H9 (cell line): ENCODE measurements around the gene CYP21A2. TPM values are rescaled to one million over a fixed set of nuclear protein-coding genes. Genes with fewer than 3 reads are reported as not detected.

Experiments
- DNase-seq: peaks from one replicate; pipeline ENCODE4 v3.0.0-alpha.2; 2017
- H2AFZ ChIP-seq: one replicate; pipeline ENCODE4 v1.6.1; 2013; ENCODE audit warnings: mild to moderate bottlenecking, low read length, control low read depth, moderate library complexity
- H2AK5ac ChIP-seq: 2 replicates; pipeline ENCODE4 v1.6.1; 2013; ENCODE audit warnings: low read length, control low read depth, mixed read lengths; ENCODE audit not compliant: insufficient read length
- H2BK120ac ChIP-seq: one replicate; pipeline ENCODE4 v1.6.1; 2013; ENCODE audit warnings: low read depth, mild to moderate bottlenecking, low read length, control low read depth, inconsistent platforms; ENCODE audit not compliant: poor library complexity, severe bottlenecking
- H2BK12ac ChIP-seq: 2 replicates; pipeline ENCODE4 v1.6.1; 2013; ENCODE audit warnings: low read length, control low read depth, mixed read lengths, low read depth; ENCODE audit not compliant: insufficient read length
- H2BK15ac ChIP-seq: 2 replicates; pipeline ENCODE4 v1.6.1; 2013; ENCODE audit warnings: low read depth, low read length, control low read depth
- H2BK20ac ChIP-seq: one replicate; pipeline ENCODE4 v1.6.1; 2013; ENCODE audit warnings: low read depth, mild to moderate bottlenecking, low read length, control low read depth, inconsistent platforms; ENCODE audit not compliant: poor library complexity, severe bottlenecking
- H2BK5ac ChIP-seq: 2 replicates; pipeline ENCODE4 v1.6.1; 2013; ENCODE audit warnings: low read length, control low read depth, mixed read lengths; ENCODE audit not compliant: insufficient read length
- H3K14ac ChIP-seq: 2 replicates; pipeline ENCODE4 v1.6.1; 2013; ENCODE audit warnings: low read length, control low read depth; ENCODE audit not compliant: insufficient read depth
- H3K18ac ChIP-seq: 2 replicates; pipeline ENCODE4 v1.6.1; 2013; ENCODE audit warnings: low read depth, mild to moderate bottlenecking, mixed read lengths, low read length, control low read depth; ENCODE audit not compliant: insufficient read length
- H3K23ac ChIP-seq: 2 replicates; pipeline ENCODE4 v1.6.1; 2013; ENCODE audit warnings: low read length, control low read depth, mixed read lengths, low read depth; ENCODE audit not compliant: insufficient read length
- H3K23me2 ChIP-seq: 2 replicates; pipeline ENCODE4 v1.6.1; 2013; ENCODE audit warnings: low read depth, mild to moderate bottlenecking, mixed read lengths, low read length, control low read depth; ENCODE audit not compliant: insufficient read length, poor library complexity, severe bottlenecking
- H3K27ac ChIP-seq: 2 replicates; pipeline ENCODE4 v1.5.1; 2013; ENCODE audit warnings: low read length, control low read depth, mixed read lengths, low read depth; ENCODE audit not compliant: insufficient read length
- H3K27me3 ChIP-seq: 2 replicates; pipeline ENCODE4 v1.6.1; 2013; ENCODE audit warnings: low read length, control low read depth, inconsistent platforms; ENCODE audit not compliant: insufficient read depth
- H3K4ac ChIP-seq: 2 replicates; pipeline ENCODE4 v1.6.1; 2013; ENCODE audit warnings: low read depth, mild to moderate bottlenecking, control low read depth, inconsistent platforms, low read length, moderate library complexity
- H3K4me1 ChIP-seq: 2 replicates; pipeline ENCODE4 v1.6.1; 2013; ENCODE audit warnings: low read length, control low read depth, inconsistent platforms; ENCODE audit not compliant: insufficient read depth
- H3K4me2 ChIP-seq: 2 replicates; pipeline ENCODE4 v1.6.1; 2013; ENCODE audit warnings: low read length, control low read depth, mixed read lengths; ENCODE audit not compliant: insufficient read length, insufficient read depth
- H3K56ac ChIP-seq: 2 replicates; pipeline ENCODE4 v1.6.1; 2013; ENCODE audit warnings: low read depth, mild to moderate bottlenecking, mixed read lengths, low read length, control low read depth; ENCODE audit not compliant: insufficient read length
- H3K79me1 ChIP-seq: 2 replicates; pipeline ENCODE4 v1.6.1; 2013; ENCODE audit warnings: low read depth, mild to moderate bottlenecking, moderate library complexity, low read length, control low read depth, inconsistent platforms; ENCODE audit not compliant: insufficient read depth, poor library complexity, severe bottlenecking
- H3K79me2 ChIP-seq: 2 replicates; pipeline ENCODE4 v1.6.1; 2013; ENCODE audit warnings: low read length, control low read depth, inconsistent platforms; ENCODE audit not compliant: insufficient read depth
- H3K9ac ChIP-seq: 2 replicates; pipeline ENCODE4 v1.6.1; 2013; ENCODE audit warnings: low read length, control low read depth, mixed read lengths; ENCODE audit not compliant: insufficient read length; ENCODE audit errors: extremely low read depth
- H3K9me3 ChIP-seq: one replicate; pipeline ENCODE4 v1.6.1; 2013; ENCODE audit warnings: low read depth, low read length, inconsistent platforms; ENCODE audit not compliant: control insufficient read depth
- H3T11ph ChIP-seq: one replicate; pipeline ENCODE4 v1.6.1; 2013; ENCODE audit warnings: mild to moderate bottlenecking, low read length, control low read depth, inconsistent platforms
- H4K20me1 ChIP-seq: one replicate; pipeline ENCODE4 v1.6.1; 2013; ENCODE audit not compliant: control insufficient read depth, insufficient read length, insufficient read depth
- H4K5ac ChIP-seq: 2 replicates; pipeline ENCODE4 v1.6.1; 2013; ENCODE audit warnings: low read depth, mild to moderate bottlenecking, mixed read lengths, low read length, control low read depth; ENCODE audit not compliant: insufficient read length
- H4K8ac ChIP-seq: replicated peaks from 2 replicates; pipeline ENCODE4 v1.6.1; 2013; ENCODE audit warnings: low read length, control low read depth, mixed read lengths, low read depth; ENCODE audit not compliant: insufficient read length
- H4K91ac ChIP-seq: 2 replicates; pipeline ENCODE4 v1.6.1; 2013; ENCODE audit warnings: low read depth, mild to moderate bottlenecking, moderate library complexity, mixed read lengths, low read length, control low read depth; ENCODE audit not compliant: insufficient read length
- H3K27ac Mint-ChIP-seq, 3 experiments: 2 replicates in 2 of 3; 3 replicates in 1 of 3; pipeline ENCODE4 v1.8.0; 2020 to 2021; ENCODE audit warnings: mixed read lengths in 3 of 3, mild to moderate bottlenecking in 1 of 3, moderate library complexity in 1 of 3
- H3K27me3 Mint-ChIP-seq: 2 replicates; pipeline ENCODE4 v1.8.0; 2021; ENCODE audit warnings: low read depth, mild to moderate bottlenecking, moderate library complexity, mixed read lengths
- H3K36me3 Mint-ChIP-seq, 3 experiments: 2 replicates in 2 of 3; 3 replicates in 1 of 3; pipeline ENCODE4 v1.8.0; 2020 to 2021; ENCODE audit warnings: low read depth in 3 of 3, mixed read lengths in 3 of 3; ENCODE audit not compliant: insufficient read depth in 1 of 3
- H3K4me1 Mint-ChIP-seq, 2 experiments: 2 replicates each; pipeline ENCODE4 v1.8.0; 2020; ENCODE audit warnings: mixed read lengths in 2 of 2
- H3K4me3 Mint-ChIP-seq, 2 experiments: 2 replicates in 1 of 2; 3 replicates in 1 of 2; pipeline ENCODE4 v1.8.0; 2020 to 2021; ENCODE audit warnings: mild to moderate bottlenecking in 2 of 2, mixed read lengths in 2 of 2, moderate library complexity in 1 of 2
- H3K9me3 Mint-ChIP-seq, 2 experiments: 2 replicates in 1 of 2; 3 replicates in 1 of 2; pipeline ENCODE4 v1.8.0; 2020; ENCODE audit warnings: mild to moderate bottlenecking in 2 of 2, mixed read lengths in 2 of 2, moderate library complexity in 1 of 2
- WGBS: extraction: QIAGEN DNeasy Blood & Tissue Kit; methylation state at CpG from one replicate; pipeline ENCODE4 v1.1.7; 2013; ENCODE audit warnings: missing lambda C conversion rate, low lambda C conversion rate, mixed read lengths; ENCODE audit not compliant: insufficient read length; ENCODE audit errors: extremely low coverage; 5-methylcytosine and 5-hydroxymethylcytosine counted together
- total RNA-seq: library from RNA; stranded (reverse); gene quantifications from 2 replicates; pipeline ENCODE4 v1.2.1, GENCODE V29; 2021
- TF ChIP-seq, protein P1 (sequence below): fragments of 200-600 bp; sonication (generic); conservative IDR thresholded peaks from 3 replicates; pipeline ENCODE4 v1.8.0; 2021; ENCODE audit warnings: antibody characterized with exemption, mild to moderate bottlenecking

CYP21A2 gene
- total RNA-seq, 1 experiment from 2014 or later = not detected

DNA sequence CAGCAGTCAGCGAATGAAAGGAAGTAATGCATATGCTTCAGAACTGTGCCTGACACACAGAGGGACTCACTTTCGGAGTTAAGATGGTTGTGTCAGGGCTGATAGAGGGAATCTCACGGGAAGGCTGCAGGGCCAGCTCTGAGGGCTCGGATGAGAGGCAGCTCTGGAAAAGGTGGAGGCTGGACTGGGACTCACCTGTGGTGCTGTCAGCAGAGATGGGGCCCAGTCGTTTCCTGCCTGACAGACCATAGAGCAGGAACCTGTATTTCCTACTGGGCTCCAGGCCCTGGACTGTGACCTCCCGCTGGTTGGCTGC lies 9.3 kb downstream of the CYP21A2 start:
- no peak overlapping the region for H2BK5ac ChIP-seq
- H3K9me3 ChIP-seq = no peaks in the 10 kb centered on the region
- peaks cover 2 to 11% of the 10 kb centered on the region in 2 experiments; a peak in 3 of 4 replicates for H3K4me1 Mint-ChIP-seq
- no peak overlapping the region for H4K8ac ChIP-seq
- no peak overlapping the region for H3K27ac ChIP-seq
- no peaks in the 10 kb centered on the region; the same call in 1 of the 2 replicates for H3K27me3 Mint-ChIP-seq
- no peak overlapping the region for H3K23ac ChIP-seq
- H3K9ac ChIP-seq = no peak overlapping the region
- H2AFZ ChIP-seq = no peak overlapping the region
- H2AK5ac ChIP-seq = no peak overlapping the region
- no peaks in the 10 kb centered on the region for H3K79me1 ChIP-seq
- no peak overlapping the region for H2BK12ac ChIP-seq
- no peaks in the 10 kb centered on the region; a peak in 1 of 7 replicates for H3K36me3 Mint-ChIP-seq
- H3K23me2 ChIP-seq = no peaks in the 10 kb centered on the region
- H2BK20ac ChIP-seq = no peak overlapping the region
- no peak overlapping the region for H3K4me3 Mint-ChIP-seq
- no peaks in the 10 kb centered on the region for H3K9me3 Mint-ChIP-seq
- no peak overlapping the region for H3K14ac ChIP-seq
- no peak for DNase-seq
- no peak overlapping the region for H3K4ac ChIP-seq
- H3K4me2 ChIP-seq = no peak overlapping the region
- no peak overlapping the region for H4K5ac ChIP-seq
- no peaks in the 10 kb centered on the region for H3K4me1 ChIP-seq
- no peak overlapping the region for H3K27ac Mint-ChIP-seq
- no peak overlapping the region for H2BK15ac ChIP-seq
- no peak overlapping the region for H3K56ac ChIP-seq
- H3K18ac ChIP-seq = no peak overlapping the region
- no peaks in the 10 kb centered on the region for H3K79me2 ChIP-seq
- no CpG with 5 or more reads among the region's 6 CpGs for WGBS
- H3K27me3 ChIP-seq = no peaks in the 10 kb centered on the region
- H3T11ph ChIP-seq = no peak overlapping the region
- no peak overlapping the region for H4K91ac ChIP-seq
- H4K20me1 ChIP-seq = no peaks in the 10 kb centered on the region
- TF ChIP-seq, protein P1, sequence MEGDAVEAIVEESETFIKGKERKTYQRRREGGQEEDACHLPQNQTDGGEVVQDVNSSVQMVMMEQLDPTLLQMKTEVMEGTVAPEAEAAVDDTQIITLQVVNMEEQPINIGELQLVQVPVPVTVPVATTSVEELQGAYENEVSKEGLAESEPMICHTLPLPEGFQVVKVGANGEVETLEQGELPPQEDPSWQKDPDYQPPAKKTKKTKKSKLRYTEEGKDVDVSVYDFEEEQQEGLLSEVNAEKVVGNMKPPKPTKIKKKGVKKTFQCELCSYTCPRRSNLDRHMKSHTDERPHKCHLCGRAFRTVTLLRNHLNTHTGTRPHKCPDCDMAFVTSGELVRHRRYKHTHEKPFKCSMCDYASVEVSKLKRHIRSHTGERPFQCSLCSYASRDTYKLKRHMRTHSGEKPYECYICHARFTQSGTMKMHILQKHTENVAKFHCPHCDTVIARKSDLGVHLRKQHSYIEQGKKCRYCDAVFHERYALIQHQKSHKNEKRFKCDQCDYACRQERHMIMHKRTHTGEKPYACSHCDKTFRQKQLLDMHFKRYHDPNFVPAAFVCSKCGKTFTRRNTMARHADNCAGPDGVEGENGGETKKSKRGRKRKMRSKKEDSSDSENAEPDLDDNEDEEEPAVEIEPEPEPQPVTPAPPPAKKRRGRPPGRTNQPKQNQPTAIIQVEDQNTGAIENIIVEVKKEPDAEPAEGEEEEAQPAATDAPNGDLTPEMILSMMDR = no peak
- H2BK120ac ChIP-seq = no peak overlapping the region
